ENCODE data around the gene LOXL3.
"Not testable (repeated sequence)": the region's sequence is repeated elsewhere in the genome, so short reads cannot be mapped to it uniquely, and the experiment has no call there.

The LOXL3 gene

GRCh38 chr2:74483675-74484164 is 70.0 kb downstream of the LOXL3 start:
- not testable (repeated sequence) for DNase-seq

- DNase-seq = peak; percentile 85
Observed at GRCh38 chr2:74482801-74483674, 70.7 kb downstream of the LOXL3 start, which contains the start of the genes CCDC142 and TTC31. CCDC142 (minus strand) TSS chr2:74482998; CDS start chr2:74482837, 161 bp downstream. TTC31 (plus strand) TSS chr2:74483081; CDS start chr2:74483096, 15 bp downstream.
